ENCODE data around the gene VIL1. TPM values are rescaled to one million over a fixed set of nuclear protein-coding genes. Genes with fewer than 3 reads are reported as not detected.

Gene VIL1
- total and polyA plus RNA-seq, 2 of the 13 experiments (the other 11 are each of a cell fraction or from before 2014, with no cell fraction given): 287 to 301 TPM

DNA sequence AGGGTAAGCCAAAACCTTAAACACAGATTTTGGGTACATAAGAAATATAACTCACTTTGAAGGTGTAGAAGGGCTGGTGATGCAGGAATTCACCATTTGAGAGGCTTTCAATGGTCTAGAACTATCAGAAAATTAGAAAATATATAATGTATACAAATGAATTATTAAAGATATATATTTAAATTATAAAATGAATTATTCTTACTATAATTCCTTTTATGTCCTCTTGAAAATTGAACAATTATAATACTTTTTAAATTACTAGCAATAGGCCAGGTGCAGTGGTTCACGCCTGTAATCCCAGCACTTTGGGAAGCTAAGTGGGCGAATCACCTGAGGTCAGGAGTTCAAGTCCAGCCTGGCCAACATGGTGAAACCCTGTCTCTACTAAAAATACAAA, 60.7 kb downstream of the VIL1 start:
- no peaks in the 10 kb centered on the region for H3K79me2 ChIP-seq (ENCODE audit: insufficient read depth, low read length)
- no peak overlapping the region for H2AFZ ChIP-seq (ENCODE audit: low read length)
- H3K4me1 ChIP-seq (ENCODE audit: insufficient read depth, low read length): no peaks in the 10 kb centered on the region
- no peaks in the 10 kb centered on the region for H4K20me1 ChIP-seq (ENCODE audit: insufficient read depth, low read length)
- no peak for TF ChIP-seq GATAD2A (CRISPR knock-in tag; IDR thresholded peaks at IDR 0.05)
- no peak for TF ChIP-seq ZNF224 (CRISPR knock-in tag; IDR thresholded peaks at IDR 0.05)
- no peak for TF ChIP-seq U2AF1 (optimal IDR thresholded peaks at IDR 0.05; ENCODE audit: low read depth, low read length)
- no peak for TF ChIP-seq PATZ1 (CRISPR knock-in tag; IDR thresholded peaks at IDR 0.05)
- TF ChIP-seq ZNF441 (CRISPR knock-in tag; IDR thresholded peaks at IDR 0.05; ENCODE audit: borderline replicate concordance): no peak
- 99% methylated on average over 2 of the region's 2 CpGs for WGBS (ENCODE audit: low lambda C conversion rate)
- ChIA-PET CTCF (ENCODE audit: low intra/inter-chr PET ratio, low total read pairs) (no interaction called here), POLR2A (no interaction called here)
- H3K27me3 ChIP-seq (ENCODE audit: control insufficient read depth in 1 of 2, insufficient read depth in 2 of 2, low read length in 2 of 2): no peaks in the 10 kb centered on the region
- intact Hi-C loops (cut with micrococcal nuclease; ENCODE audit: unreplicated experiment) (no loop called here), in situ Hi-C loops (cut with HindIII; ENCODE audit: extremely low pct_ligation_motif_present, low pct_unique_long_range_greater_than_20kb) (no loop called here)
- ATAC-seq: no peak
- no peak overlapping the region for H3K4me2 ChIP-seq (ENCODE audit: low read depth, low read length)
- H3K4me3 ChIP-seq (replicated peaks in 1 of 3; ENCODE audit: insufficient read depth in 1 of 3, low read depth in 2 of 3, low read length in 3 of 3): no peak overlapping the region
- H3K9me3 ChIP-seq (ENCODE audit: low read length): no peaks in the 10 kb centered on the region
- BruUV-seq (replicated peaks): no TSS peak
- no peak overlapping the region for H3K27ac ChIP-seq (ENCODE audit: extremely low read length, insufficient read depth, low read length)
- H3K36me3 ChIP-seq (replicated peaks in 1 of 2; ENCODE audit: control insufficient read depth in 1 of 2, insufficient read depth in 2 of 2, low read length in 2 of 2): peaks cover 25 to 62% of the 10 kb centered on the region in 2 experiments
- FAIRE-seq: no peak
- no peak overlapping the region for H3K9ac ChIP-seq (ENCODE audit: insufficient read depth, low read depth, low read length)
- no peak for DNase-seq (ENCODE audit: low spot score)

- Histone ChIP-seq H3K4me3 (replicated peaks in 1 of 3; ENCODE audit: insufficient read depth in 1 of 3, low read depth in 2 of 3, low read length in 3 of 3) (no peak overlapping the region), H3K79me2 (ENCODE audit: insufficient read depth, low read length) (no peaks in the 10 kb centered on the region), H3K9me3 (ENCODE audit: low read length) (no peaks in the 10 kb centered on the region), H3K4me1 (ENCODE audit: insufficient read depth, low read length) (peaks cover 17% of the 10 kb centered on the region), H3K9ac (ENCODE audit: insufficient read depth, low read depth, low read length) (no peak overlapping the region), H3K4me2 (ENCODE audit: low read depth, low read length) (no peak overlapping the region), H2AFZ (ENCODE audit: low read length) (no peak overlapping the region), H3K27ac (ENCODE audit: extremely low read length, insufficient read depth, low read length) (no peak overlapping the region), H4K20me1 (ENCODE audit: insufficient read depth, low read length) (no peaks in the 10 kb centered on the region), H3K27me3 (ENCODE audit: control insufficient read depth in 1 of 2, insufficient read depth in 2 of 2, low read length in 2 of 2) (no peaks in the 10 kb centered on the region), H3K36me3 (replicated peaks in 1 of 2; ENCODE audit: control insufficient read depth in 1 of 2, insufficient read depth in 2 of 2, low read length in 2 of 2) (peaks cover 24 to 67% of the 10 kb centered on the region in 2 experiments)
- CTCF ChIA-PET (ENCODE audit: low intra/inter-chr PET ratio, low total read pairs): no interaction called here
- BruUV-seq (replicated peaks): no TSS peak
- POLR2A ChIA-PET: no interaction called here
- FAIRE-seq (no peak), DNase-seq (ENCODE audit: low spot score) (no peak), ATAC-seq (no peak)
- intact Hi-C loops (cut with micrococcal nuclease; ENCODE audit: unreplicated experiment) (no loop called here), in situ Hi-C loops (cut with HindIII; ENCODE audit: extremely low pct_ligation_motif_present, low pct_unique_long_range_greater_than_20kb) (no loop called here)
- 98% methylated on average over 1 of the region's 1 CpG for WGBS (ENCODE audit: low lambda C conversion rate)
- TF ChIP-seq ZNF674 (CRISPR knock-in tag; IDR thresholded peaks at IDR 0.05; ENCODE audit: low read depth): no peak
- no peak for TF ChIP-seq ATAD3A (CRISPR knock-in tag; IDR thresholded peaks at IDR 0.05)
- no peak for TF ChIP-seq ZNF687 (CRISPR knock-in tag; IDR thresholded peaks at IDR 0.05)
- no peak for TF ChIP-seq GABPA (IDR thresholded peaks at IDR 0.05; ENCODE audit: low read depth, low read length)
- no peak for TF ChIP-seq GABPA (CRISPR knock-in tag; IDR thresholded peaks at IDR 0.05; ENCODE audit: low read depth)
- TF ChIP-seq HCFC1 (IDR thresholded peaks at IDR 0.05; ENCODE audit: low read depth, low read length): no peak
- no peak for TF ChIP-seq BCL6 (CRISPR knock-in tag; IDR thresholded peaks at IDR 0.05)
- TF ChIP-seq, protein P1, sequence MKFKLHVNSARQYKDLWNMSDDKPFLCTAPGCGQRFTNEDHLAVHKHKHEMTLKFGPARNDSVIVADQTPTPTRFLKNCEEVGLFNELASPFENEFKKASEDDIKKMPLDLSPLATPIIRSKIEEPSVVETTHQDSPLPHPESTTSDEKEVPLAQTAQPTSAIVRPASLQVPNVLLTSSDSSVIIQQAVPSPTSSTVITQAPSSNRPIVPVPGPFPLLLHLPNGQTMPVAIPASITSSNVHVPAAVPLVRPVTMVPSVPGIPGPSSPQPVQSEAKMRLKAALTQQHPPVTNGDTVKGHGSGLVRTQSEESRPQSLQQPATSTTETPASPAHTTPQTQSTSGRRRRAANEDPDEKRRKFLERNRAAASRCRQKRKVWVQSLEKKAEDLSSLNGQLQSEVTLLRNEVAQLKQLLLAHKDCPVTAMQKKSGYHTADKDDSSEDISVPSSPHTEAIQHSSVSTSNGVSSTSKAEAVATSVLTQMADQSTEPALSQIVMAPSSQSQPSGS (CRISPR knock-in tag; IDR thresholded peaks at IDR 0.05): no peak
- TF ChIP-seq ZNF205 (CRISPR knock-in tag; IDR thresholded peaks at IDR 0.05): no peak
These were observed 63.7 kb downstream of the VIL1 start for GRCh38 chr2:218482651-218483050.

Data from HepG2 (cell line).